K562 (cell line): ENCODE results near the gene PFN3. TPM values are rescaled to one million over a fixed set of nuclear protein-coding genes. Genes with fewer than 3 reads are reported as not detected.

Experiments used
- CTCF ChIP-seq, 3 experiments: IDR thresholded peaks in 2 of 3; conservative IDR thresholded peaks in 1 of 3; 2 replicates each; pipeline ENCODE4 v1.5.1; 2011 to 2012; ENCODE audit warnings: low read length in 3 of 3, mild to moderate bottlenecking in 3 of 3, control low read depth in 2 of 3, improper control_type of control experiment in 1 of 3, inconsistent platforms in 1 of 3, low read depth in 1 of 3, mixed read lengths in 1 of 3, moderate library complexity in 1 of 3; ENCODE audit not compliant: insufficient read depth in 2 of 3
- E2F3 ChIP-seq: fragments of 250-450 bp; sonication (Bioruptor Pico); IDR thresholded peaks from 2 replicates; pipeline ENCODE4 v1.4.0; 2020; ENCODE audit warnings: mild to moderate bottlenecking
- EWSR1 ChIP-seq: fragments of 450-650 bp; IDR thresholded peaks from 2 replicates; pipeline ENCODE4 v1.6.1; 2018; ENCODE audit warnings: borderline replicate concordance, mild to moderate bottlenecking, low read depth, moderate library complexity; ENCODE audit not compliant: partially characterized antibody
- FOXK1 ChIP-seq: sonication (generic); formaldehyde crosslinking; IDR thresholded peaks from 2 replicates; pipeline ENCODE4 v1.8.0; 2022; ENCODE audit warnings: missing genetic modification reagents, mild to moderate bottlenecking, borderline replicate concordance
- FOXK2 ChIP-seq, 2 experiments: fragments of 450-650 bp; IDR thresholded peaks in 1 of 2; conservative IDR thresholded peaks in 1 of 2; 2 replicates each; pipeline ENCODE4 v1.6.1; 2016; ENCODE audit warnings: low read depth in 2 of 2, mild to moderate bottlenecking in 1 of 2
- PHF8 ChIP-seq: fragments of 200-600 bp; sonication (generic); IDR thresholded peaks from 2 replicates; pipeline ENCODE4 v1.6.1; 2012; ENCODE audit warnings: mixed run types, mild to moderate bottlenecking, inconsistent platforms, low read length, moderate library complexity, borderline replicate concordance
- PURB ChIP-seq: sonication (generic); formaldehyde crosslinking; IDR thresholded peaks from 2 replicates; pipeline ENCODE4 v1.9.0; 2021; ENCODE audit warnings: low read depth, mild to moderate bottlenecking, missing genetic modification reagents
- REST ChIP-seq, 2 experiments: fragments of 450-650 bp; formaldehyde crosslinking in 1 of 2; IDR thresholded peaks; 2 replicates each; pipeline versions ENCODE4 v1.4.0 to v1.6.1; 2014 to 2020; ENCODE audit warnings: mild to moderate bottlenecking in 2 of 2, borderline replicate concordance in 1 of 2, low read depth in 1 of 2
- TOE1 ChIP-seq, 2 experiments: fragments of 450-650 bp in 1 of 2; sonication (generic) in 1 of 2; formaldehyde crosslinking in 1 of 2; IDR thresholded peaks; 2 replicates each; pipeline versions ENCODE4 v1.7.1 to v1.8.0; 2016 to 2022; ENCODE audit warnings: borderline replicate concordance in 2 of 2, mild to moderate bottlenecking in 2 of 2, antibody characterized with exemption in 1 of 2, inconsistent platforms in 1 of 2, low read depth in 1 of 2, missing genetic modification reagents in 1 of 2, moderate library complexity in 1 of 2
- ZC3H8 ChIP-seq: fragments of 450-650 bp; IDR thresholded peaks from 2 replicates; pipeline ENCODE4 v1.6.1; 2017
- polyA plus RNA-seq, 8 experiments: library from polyadenylated mRNA; depleted of rRNA in 4 of 8; stranded (reverse) in 5 of 8; unstranded in 3 of 8; fragments of >200 nt; fragmentation: Nextera tagmentation in 2 of 8; fragmentation: Illumina TruSeq in 1 of 8; extraction: Ambion mirVana in 2 of 8; extraction: Trizol in 1 of 8; gene quantifications; 2 replicates each; pipeline versions ENCODE4 v1.2.1 to v1.2.3, GENCODE V29; 2011 to 2014; ENCODE audit warnings: inconsistent platforms in 1 of 8, missing spikeins in 1 of 8
- total RNA-seq, 7 experiments: library from RNA; depleted of rRNA in 6 of 7; stranded (reverse); fragments of >200 nt in 6 of 7; fragmentation: Illumina TruSeq in 2 of 7; extraction: Trizol in 2 of 7; gene quantifications; 2 replicates each; pipeline versions ENCODE4 v1.2.1 to v1.2.3, GENCODE V29; 2011 to 2021; ENCODE audit warnings: low replicate concordance in 1 of 7
- TF ChIP-seq, protein P1 (sequence below): fragments of 450-650 bp; IDR thresholded peaks from 2 replicates; pipeline ENCODE4 v1.6.1; 2016; ENCODE audit warnings: borderline replicate concordance

Gene PFN3
- total and polyA plus RNA-seq, 9 of the 15 experiments (the other 6 are each of a cell fraction or from before 2014, with no cell fraction given): not detected

DNA sequence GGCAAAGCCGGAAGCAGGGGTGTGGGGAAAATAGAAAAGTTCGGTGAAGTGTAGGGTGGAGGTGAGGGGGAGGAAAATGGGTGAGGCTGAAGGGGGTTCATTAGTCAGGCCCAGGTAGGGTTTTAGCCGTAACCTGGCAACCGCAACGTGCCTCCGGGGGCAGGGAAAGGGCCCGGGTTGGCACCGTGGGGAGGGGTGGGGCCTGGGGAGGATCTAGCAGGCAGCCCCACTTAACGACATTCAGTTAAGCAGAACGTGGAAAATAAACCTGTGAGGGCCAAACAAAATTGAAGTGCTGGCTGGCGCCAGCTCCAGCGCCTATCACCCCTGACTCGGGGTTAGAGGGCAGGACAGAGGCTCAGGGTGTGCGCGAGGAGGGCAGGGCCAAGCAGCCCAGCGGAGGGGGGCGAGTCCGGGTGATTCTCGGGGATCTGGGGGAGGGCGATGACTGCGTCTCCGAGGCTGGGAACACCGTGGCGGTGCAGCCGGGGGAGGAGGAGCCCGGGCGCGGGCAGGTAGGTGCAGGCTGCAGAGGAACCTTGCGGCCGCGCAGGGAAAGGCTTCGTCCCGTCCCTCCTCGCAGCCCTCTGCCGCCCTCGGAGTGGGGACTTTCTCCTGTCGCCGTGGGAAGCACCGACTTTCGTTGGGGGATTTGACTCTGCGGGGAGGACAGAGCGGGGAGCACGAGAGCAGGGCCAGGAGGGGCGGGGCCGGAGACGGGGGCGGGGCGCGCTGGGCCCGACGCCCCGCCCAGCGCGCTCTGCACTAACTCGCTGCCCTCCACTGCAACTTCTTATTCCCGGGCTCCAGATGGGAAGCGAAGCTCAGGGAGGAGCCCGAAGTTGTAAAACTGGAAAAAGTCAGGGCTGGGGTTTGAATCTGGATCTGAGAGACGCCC is 37.6 kb downstream of the PFN3 start (continued):
- TF ChIP-seq PHF8: peak; percentile 76; the same call in 1 of the 2 replicates
- no peak for TF ChIP-seq TOE1 (IDR thresholded peaks at IDR 0.05; ENCODE audit: borderline replicate concordance)
- TF ChIP-seq TOE1 (CRISPR knock-in tag; IDR thresholded peaks at IDR 0.05; ENCODE audit: borderline replicate concordance, low read depth): no peak
- no peak for TF ChIP-seq PURB (CRISPR knock-in tag)
- no peak for TF ChIP-seq E2F3
- TF ChIP-seq, protein P1, sequence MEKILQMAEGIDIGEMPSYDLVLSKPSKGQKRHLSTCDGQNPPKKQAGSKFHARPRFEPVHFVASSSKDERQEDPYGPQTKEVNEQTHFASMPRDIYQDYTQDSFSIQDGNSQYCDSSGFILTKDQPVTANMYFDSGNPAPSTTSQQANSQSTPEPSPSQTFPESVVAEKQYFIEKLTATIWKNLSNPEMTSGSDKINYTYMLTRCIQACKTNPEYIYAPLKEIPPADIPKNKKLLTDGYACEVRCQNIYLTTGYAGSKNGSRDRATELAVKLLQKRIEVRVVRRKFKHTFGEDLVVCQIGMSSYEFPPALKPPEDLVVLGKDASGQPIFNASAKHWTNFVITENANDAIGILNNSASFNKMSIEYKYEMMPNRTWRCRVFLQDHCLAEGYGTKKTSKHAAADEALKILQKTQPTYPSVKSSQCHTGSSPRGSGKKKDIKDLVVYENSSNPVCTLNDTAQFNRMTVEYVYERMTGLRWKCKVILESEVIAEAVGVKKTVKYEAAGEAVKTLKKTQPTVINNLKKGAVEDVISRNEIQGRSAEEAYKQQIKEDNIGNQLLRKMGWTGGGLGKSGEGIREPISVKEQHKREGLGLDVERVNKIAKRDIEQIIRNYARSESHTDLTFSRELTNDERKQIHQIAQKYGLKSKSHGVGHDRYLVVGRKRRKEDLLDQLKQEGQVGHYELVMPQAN: no peak
- no peak for TF ChIP-seq CTCF (IDR thresholded peaks at IDR 0.05 in 2 of 3, conservative IDR thresholded peaks at IDR 0.05 in 1 of 3; ENCODE audit: insufficient read depth in 2 of 3, low read depth in 1 of 3, low read length in 3 of 3)
- no peak for TF ChIP-seq ZC3H8
- no peak for TF ChIP-seq REST (IDR thresholded peaks at IDR 0.05; ENCODE audit: borderline replicate concordance)
- TF ChIP-seq REST (CRISPR knock-in tag; IDR thresholded peaks at IDR 0.05; ENCODE audit: low read depth): no peak
- TF ChIP-seq FOXK1 (CRISPR knock-in tag): no peak
- TF ChIP-seq FOXK2 (conservative IDR thresholded peaks at IDR 0.05 in 1 of 2, IDR thresholded peaks at IDR 0.05 in 1 of 2; ENCODE audit: low read depth in 2 of 2): no peak
- no peak for TF ChIP-seq EWSR1
